HUDEP-2 (cell line): Measurements from ENCODE around the gene NRP2.
A peak's percentile ranks its signal among the peaks of the same experiment; 100 is the strongest.

Source experiments
- DNase-seq, 76 experiments: peaks; one replicate each; lab custom pipeline; 2025; ENCODE audit not compliant: unreplicated experiment in 76 of 76; lab: John Stamatoyannopoulos, UW

Gene NRP2

GRCh38 chr2:205682239-205682970, at the start of gene NRP2:
Gene NRP2, plus strand, starts transcription at chr2:205682501. Its CDS starts 790 bp downstream, at chr2:205683291.
- DNase-seq = peak in 15 of 76 experiments; percentile 2 to 29 (median 8)

- no peak for DNase-seq
These were observed 48.3 kb upstream of the NRP2 start for GRCh38 chr2:205633994-205634393.

GRCh38 chr2:205636549-205637319, 45.6 kb upstream of the NRP2 start:
- DNase-seq = no peak

- DNase-seq = no peak
These were observed 45.0 kb upstream of the NRP2 start for GRCh38 chr2:205637320-205637602.

GRCh38 chr2:205637779-205638503, 44.4 kb upstream of the NRP2 start:
- DNase-seq = no peak

GRCh38 chr2:205640716-205641115, 41.6 kb upstream of the NRP2 start:
- DNase-seq = no peak

- no peak for DNase-seq
These were observed 39.5 kb upstream of the NRP2 start for GRCh38 chr2:205642599-205643356.

GRCh38 chr2:205643391-205643885, 38.9 kb upstream of the NRP2 start:
- DNase-seq = no peak

GRCh38 chr2:205644018-205644417, 38.3 kb upstream of the NRP2 start:
- DNase-seq = no peak

- no peak for DNase-seq
These were observed 35.6 kb upstream of the NRP2 start for GRCh38 chr2:205646680-205647079.

- no peak for DNase-seq
These were observed 31.9 kb upstream of the NRP2 start for GRCh38 chr2:205650450-205650849.

- DNase-seq = no peak
These were observed 31.4 kb upstream of the NRP2 start for GRCh38 chr2:205650931-205651330.

GRCh38 chr2:205651719-205652118, 30.6 kb upstream of the NRP2 start:
- no peak for DNase-seq

GRCh38 chr2:205654878-205655605, 27.3 kb upstream of the NRP2 start:
- DNase-seq = no peak

GRCh38 chr2:205655779-205656456, 26.4 kb upstream of the NRP2 start:
- DNase-seq = no peak

- DNase-seq = no peak
These were observed 25.8 kb upstream of the NRP2 start for GRCh38 chr2:205656461-205656860.

GRCh38 chr2:205656941-205657340, 25.4 kb upstream of the NRP2 start:
- no peak for DNase-seq

- DNase-seq = no peak
These were observed 24.7 kb upstream of the NRP2 start for GRCh38 chr2:205657579-205657978.

GRCh38 chr2:205658068-205658467, 24.2 kb upstream of the NRP2 start:
- DNase-seq = no peak

- no peak for DNase-seq
These were observed 23.7 kb upstream of the NRP2 start for GRCh38 chr2:205658572-205658971.
